ENCODE measurements around the gene GRK6.

The GRK6 gene

GRCh38 chr5:177446200-177447065 is 20.0 kb downstream of the GRK6 start, which contains the start of gene PRR7:
PRR7 (plus strand) TSS chr5:177446814; CDS start chr5:177455068, 8,254 bp downstream.
- peaks cover 12% of the 10 kb centered on the region for H3K36me3 Mint-ChIP-seq (ENCODE audit: low read depth)
- peaks cover 34% of the 10 kb centered on the region for H3K4me1 Mint-ChIP-seq (ENCODE audit: low read depth)
- H3K9me3 Mint-ChIP-seq: no peaks in the 10 kb centered on the region
- H3K4me3 Mint-ChIP-seq: peak within 1 kb of the TSS; percentile 78
- peak within 1 kb of the TSS; percentile 87 for H3K27ac Mint-ChIP-seq
- peaks cover 19% of the 10 kb centered on the region for H3K27me3 Mint-ChIP-seq (ENCODE audit: low read depth)

GRCh38 chr5:177447066-177447610 is 20.7 kb downstream of the GRK6 start:
- peaks cover 34% of the 10 kb centered on the region for H3K4me1 Mint-ChIP-seq (ENCODE audit: low read depth)
- H3K36me3 Mint-ChIP-seq (ENCODE audit: low read depth): peaks cover 8% of the 10 kb centered on the region
- peaks cover 24% of the 10 kb centered on the region for H3K27me3 Mint-ChIP-seq (ENCODE audit: low read depth)
- H3K27ac Mint-ChIP-seq: no peak overlapping the region
- no peaks in the 10 kb centered on the region for H3K9me3 Mint-ChIP-seq
- H3K4me3 Mint-ChIP-seq: no peak overlapping the region

GRCh38 chr5:177447611-177448243 is 21.3 kb downstream of the GRK6 start:
- Mint-ChIP-seq H3K27me3 (ENCODE audit: low read depth) (peaks cover 26% of the 10 kb centered on the region), H3K4me1 (ENCODE audit: low read depth) (peaks cover 34% of the 10 kb centered on the region), H3K4me3 (peak overlapping the region; percentile 51), H3K36me3 (ENCODE audit: low read depth) (peaks cover 4% of the 10 kb centered on the region), H3K9me3 (no peaks in the 10 kb centered on the region), H3K27ac (peak overlapping the region; percentile 41)

- peaks cover 2% of the 10 kb centered on the region for H3K36me3 Mint-ChIP-seq (ENCODE audit: low read depth)
- H3K27me3 Mint-ChIP-seq (ENCODE audit: low read depth): peaks cover 33% of the 10 kb centered on the region
- H3K4me1 Mint-ChIP-seq (ENCODE audit: low read depth): peaks cover 32% of the 10 kb centered on the region
- peak overlapping the region; percentile 73 for H3K4me3 Mint-ChIP-seq
- peak overlapping the region; percentile 45 for H3K27ac Mint-ChIP-seq
- no peaks in the 10 kb centered on the region for H3K9me3 Mint-ChIP-seq
These were observed 21.9 kb downstream of the GRK6 start for GRCh38 chr5:177448244-177448950.

- Mint-ChIP-seq H3K27ac (no peak overlapping the region), H3K27me3 (ENCODE audit: low read depth) (peaks cover 38% of the 10 kb centered on the region), H3K9me3 (no peaks in the 10 kb centered on the region), H3K4me3 (no peak overlapping the region), H3K4me1 (ENCODE audit: low read depth) (peaks cover 26% of the 10 kb centered on the region), H3K36me3 (ENCODE audit: low read depth) (no peaks in the 10 kb centered on the region)
These were observed 22.9 kb downstream of the GRK6 start for GRCh38 chr5:177449140-177450061.

- no peaks in the 10 kb centered on the region for H3K36me3 Mint-ChIP-seq (ENCODE audit: low read depth)
- no peak overlapping the region for H3K4me3 Mint-ChIP-seq
- peaks cover 38% of the 10 kb centered on the region for H3K27me3 Mint-ChIP-seq (ENCODE audit: low read depth)
- H3K4me1 Mint-ChIP-seq (ENCODE audit: low read depth): peaks cover 11% of the 10 kb centered on the region
- no peak overlapping the region for H3K27ac Mint-ChIP-seq
- no peaks in the 10 kb centered on the region for H3K9me3 Mint-ChIP-seq
These were observed 24.4 kb downstream of the GRK6 start for GRCh38 chr5:177450667-177451424.

GRCh38 chr5:177452688-177453638 is 26.5 kb downstream of the GRK6 start:
- Mint-ChIP-seq H3K27ac (peak overlapping the region; percentile 66), H3K27me3 (ENCODE audit: low read depth) (peaks cover 35% of the 10 kb centered on the region), H3K9me3 (no peaks in the 10 kb centered on the region), H3K4me1 (ENCODE audit: low read depth) (peaks cover 11% of the 10 kb centered on the region), H3K4me3 (no peak overlapping the region), H3K36me3 (ENCODE audit: low read depth) (no peaks in the 10 kb centered on the region)

- H3K9me3 Mint-ChIP-seq: no peaks in the 10 kb centered on the region
- peaks cover 6% of the 10 kb centered on the region for H3K4me1 Mint-ChIP-seq (ENCODE audit: low read depth)
- peaks cover 25% of the 10 kb centered on the region for H3K27me3 Mint-ChIP-seq (ENCODE audit: low read depth)
- peak overlapping the region; percentile 67 for H3K27ac Mint-ChIP-seq
- no peaks in the 10 kb centered on the region for H3K36me3 Mint-ChIP-seq (ENCODE audit: low read depth)
- H3K4me3 Mint-ChIP-seq: peak overlapping the region; percentile 64
These were observed 27.4 kb downstream of the GRK6 start for GRCh38 chr5:177453852-177454396.

- Mint-ChIP-seq H3K36me3 (ENCODE audit: low read depth) (no peaks in the 10 kb centered on the region), H3K4me3 (no peak overlapping the region), H3K4me1 (ENCODE audit: low read depth) (peaks cover 6% of the 10 kb centered on the region), H3K27ac (no peak overlapping the region), H3K9me3 (no peaks in the 10 kb centered on the region), H3K27me3 (ENCODE audit: low read depth) (peaks cover 23% of the 10 kb centered on the region)
These were observed 28.0 kb downstream of the GRK6 start for GRCh38 chr5:177454397-177455035.

GRCh38 chr5:177455036-177455660 is 28.7 kb downstream of the GRK6 start:
- H3K9me3 Mint-ChIP-seq: no peaks in the 10 kb centered on the region
- no peak overlapping the region for H3K4me3 Mint-ChIP-seq
- H3K27ac Mint-ChIP-seq: no peak overlapping the region
- H3K4me1 Mint-ChIP-seq (ENCODE audit: low read depth): peaks cover 6% of the 10 kb centered on the region
- peaks cover 23% of the 10 kb centered on the region for H3K27me3 Mint-ChIP-seq (ENCODE audit: low read depth)
- H3K36me3 Mint-ChIP-seq (ENCODE audit: low read depth): no peaks in the 10 kb centered on the region

All from T-helper 1 cell treated with Interleukin-12 subunit alpha and Interleukin-12 subunit beta and Interleukin-4 antibody, amounts not matched to agents 30 μg/mL and 1 μg/mL, for 36 hours (primary cell).